GM12865 (cell line): ENCODE data around the gene HSPB7.
"Not testable (repeated sequence)": the region's sequence is repeated elsewhere in the genome, so short reads cannot be mapped to it uniquely, and the experiment has no call there.

Experiments used
- DNase-seq: peaks from one replicate; pipeline ENCODE4 v3.0.0; 2010; ENCODE audit warnings: low read depth
- H3K4me3 ChIP-seq: 2 replicates; pipeline ENCODE4 v1.5.1; 2011; ENCODE audit warnings: mild to moderate bottlenecking, low read depth, low read length, control low read depth
- TF ChIP-seq, protein P1 (sequence below): IDR thresholded peaks from 2 replicates; pipeline ENCODE4 v1.5.1; 2011; ENCODE audit warnings: low read length, control low read depth, low read depth, inconsistent platforms; ENCODE audit not compliant: insufficient read depth; ENCODE audit errors: missing control alignments

Gene HSPB7

DNA sequence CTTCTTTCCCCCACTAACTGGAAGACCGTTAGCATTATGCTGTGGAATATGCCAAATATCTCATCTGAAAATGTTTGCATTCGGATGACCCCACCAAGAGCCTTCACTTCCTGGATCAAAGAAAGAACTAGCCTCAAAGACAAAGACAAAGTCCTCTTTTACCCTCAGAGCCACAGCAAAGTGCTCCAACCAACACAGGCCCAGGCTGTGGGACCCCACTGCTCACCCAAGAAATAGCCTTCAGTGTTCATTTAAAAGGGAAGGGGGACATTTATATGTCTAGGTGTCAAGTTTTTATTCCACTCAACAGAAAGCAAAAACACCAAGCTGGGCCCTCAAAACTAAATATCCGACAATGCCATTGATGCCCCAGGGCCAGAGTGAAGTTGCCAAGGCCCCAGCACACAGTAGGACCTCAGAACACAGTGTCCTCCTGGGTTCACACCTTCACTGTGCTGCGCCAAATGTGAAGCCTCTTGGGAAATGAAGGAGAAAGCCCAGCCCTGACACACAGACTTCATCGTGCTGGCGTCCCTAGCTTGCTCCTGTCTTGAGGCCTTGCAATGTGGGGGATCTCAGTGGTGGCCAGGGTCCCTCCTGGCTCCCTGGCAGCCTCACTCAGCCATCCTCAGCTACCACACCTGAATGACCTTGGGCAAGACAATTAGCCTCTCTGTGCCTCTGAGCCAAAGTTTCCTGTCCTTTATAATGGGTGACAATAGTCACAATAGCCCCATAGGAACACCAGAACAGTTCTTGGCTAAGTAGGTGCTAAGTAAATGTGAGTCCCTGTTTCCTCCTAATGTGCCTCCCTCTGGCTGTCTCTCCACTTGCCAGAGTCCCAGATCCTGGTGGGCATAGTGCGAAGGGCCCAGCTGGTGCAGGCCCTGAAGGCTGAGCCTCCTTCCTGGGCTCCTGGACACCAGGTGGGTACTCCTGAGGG is 37.0 kb upstream of the HSPB7 start:
- TF ChIP-seq, protein P1, sequence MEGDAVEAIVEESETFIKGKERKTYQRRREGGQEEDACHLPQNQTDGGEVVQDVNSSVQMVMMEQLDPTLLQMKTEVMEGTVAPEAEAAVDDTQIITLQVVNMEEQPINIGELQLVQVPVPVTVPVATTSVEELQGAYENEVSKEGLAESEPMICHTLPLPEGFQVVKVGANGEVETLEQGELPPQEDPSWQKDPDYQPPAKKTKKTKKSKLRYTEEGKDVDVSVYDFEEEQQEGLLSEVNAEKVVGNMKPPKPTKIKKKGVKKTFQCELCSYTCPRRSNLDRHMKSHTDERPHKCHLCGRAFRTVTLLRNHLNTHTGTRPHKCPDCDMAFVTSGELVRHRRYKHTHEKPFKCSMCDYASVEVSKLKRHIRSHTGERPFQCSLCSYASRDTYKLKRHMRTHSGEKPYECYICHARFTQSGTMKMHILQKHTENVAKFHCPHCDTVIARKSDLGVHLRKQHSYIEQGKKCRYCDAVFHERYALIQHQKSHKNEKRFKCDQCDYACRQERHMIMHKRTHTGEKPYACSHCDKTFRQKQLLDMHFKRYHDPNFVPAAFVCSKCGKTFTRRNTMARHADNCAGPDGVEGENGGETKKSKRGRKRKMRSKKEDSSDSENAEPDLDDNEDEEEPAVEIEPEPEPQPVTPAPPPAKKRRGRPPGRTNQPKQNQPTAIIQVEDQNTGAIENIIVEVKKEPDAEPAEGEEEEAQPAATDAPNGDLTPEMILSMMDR, result no peak
- DNase-seq, result no peak

DNA sequence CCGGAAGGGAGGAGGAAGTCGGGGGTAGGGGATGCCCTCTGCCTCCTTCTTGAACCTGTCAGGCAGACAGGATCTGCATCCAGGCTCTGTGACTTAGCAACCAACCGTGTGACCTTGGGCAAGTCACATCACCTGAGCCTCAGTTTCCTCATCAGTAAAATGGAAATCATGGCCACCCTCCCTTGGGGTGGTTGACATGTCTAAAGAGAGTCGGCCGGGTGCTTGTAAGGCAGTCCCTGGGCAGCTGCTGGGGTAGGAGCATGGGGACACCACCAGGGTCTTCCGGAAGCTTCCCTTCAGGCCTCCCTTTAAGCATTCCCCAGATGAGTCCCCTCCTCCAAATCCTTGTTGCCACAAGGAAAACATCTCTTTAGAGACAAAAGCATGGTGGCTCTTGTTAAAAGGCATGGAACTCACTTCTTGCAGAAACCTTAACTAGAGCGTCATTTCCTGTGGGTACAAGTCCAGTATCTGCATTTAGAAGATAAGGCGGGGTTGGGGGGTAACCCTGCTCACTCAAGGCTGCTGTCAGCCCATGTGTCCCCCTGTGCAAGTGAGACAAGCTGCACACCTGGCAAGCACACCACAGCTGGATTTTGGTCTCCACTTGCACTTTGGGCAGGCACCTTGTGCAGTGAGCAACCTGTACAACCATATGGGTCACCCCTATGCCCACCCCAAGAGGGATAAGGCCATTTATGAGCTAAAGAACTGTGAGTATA is 36.1 kb upstream of the HSPB7 start:
- DNase-seq, result peak; percentile 38
- TF ChIP-seq, protein P1, result no peak

More for the DNA sequence above, 37.0 kb upstream of the HSPB7 start:
- no peak overlapping the region for H3K4me3 ChIP-seq

DNA sequence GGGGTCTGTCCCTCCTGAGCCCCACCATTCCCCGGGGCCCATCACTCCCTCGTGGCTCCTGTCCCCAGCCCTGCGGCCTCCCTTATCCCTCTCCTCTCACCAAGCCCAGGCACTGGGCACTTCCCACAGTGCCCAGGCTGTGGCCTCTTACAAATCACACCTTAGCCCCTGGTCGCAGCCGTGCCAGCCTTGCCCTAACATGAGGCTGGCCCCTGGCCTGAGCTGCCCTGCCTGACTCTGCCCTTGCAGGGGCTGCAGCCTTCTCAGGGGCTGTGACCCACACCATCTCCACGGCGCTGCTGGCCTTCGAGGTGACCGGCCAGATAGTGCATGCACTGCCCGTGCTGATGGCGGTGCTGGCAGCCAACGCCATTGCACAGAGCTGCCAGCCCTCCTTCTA is 34.1 kb upstream of the HSPB7 start:
- DNase-seq, H3K4me3 ChIP-seq: not testable (repeated sequence)

More for the DNA sequence above, 36.1 kb upstream of the HSPB7 start:
- no peak overlapping the region for H3K4me3 ChIP-seq

DNA sequence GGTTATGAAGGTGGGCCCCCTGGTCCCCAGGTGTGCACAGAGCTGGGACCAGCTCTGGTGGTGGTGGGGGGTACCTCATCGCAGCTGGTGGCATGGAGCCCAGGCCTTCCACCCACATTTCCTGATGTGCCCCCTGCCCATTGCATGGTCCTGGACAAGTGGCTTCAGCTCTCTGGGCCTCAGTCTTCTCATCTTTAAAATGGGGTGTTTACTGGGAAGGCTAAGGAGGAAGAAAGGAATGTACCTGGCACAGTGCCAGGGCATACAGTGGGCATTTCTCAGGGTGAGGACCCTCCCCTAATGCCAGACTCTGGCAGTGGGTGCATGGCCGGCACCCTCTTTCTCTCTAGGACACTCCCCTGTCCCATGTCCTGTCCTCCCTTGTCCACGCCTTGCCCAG is 33.2 kb upstream of the HSPB7 start:
- DNase-seq, result no peak
- no peak overlapping the region for H3K4me3 ChIP-seq
- TF ChIP-seq, protein P1, result no peak

DNA sequence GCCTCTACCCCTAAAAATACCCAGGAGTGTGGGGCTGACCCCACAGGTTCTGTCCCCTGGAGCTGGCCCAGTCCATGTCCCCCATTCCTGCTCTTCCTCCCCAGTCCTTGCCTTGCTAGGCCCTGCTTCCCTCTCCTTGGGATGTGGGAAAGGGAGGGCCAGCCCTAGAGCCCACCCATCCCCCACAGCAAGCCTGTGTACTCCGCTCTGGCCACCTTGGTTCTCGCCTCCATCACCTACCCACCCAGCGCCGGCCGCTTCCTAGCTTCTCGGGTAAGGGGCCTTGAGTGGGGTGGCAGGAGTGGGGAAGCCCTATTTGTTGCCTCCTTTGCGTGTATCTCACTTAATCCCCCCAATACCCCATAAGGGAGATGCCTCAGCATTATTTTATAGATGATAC is 32.5 kb upstream of the HSPB7 start:
- H3K4me3 ChIP-seq, result no peak overlapping the region
- DNase-seq, result no peak
- TF ChIP-seq, protein P1, result no peak

DNA sequence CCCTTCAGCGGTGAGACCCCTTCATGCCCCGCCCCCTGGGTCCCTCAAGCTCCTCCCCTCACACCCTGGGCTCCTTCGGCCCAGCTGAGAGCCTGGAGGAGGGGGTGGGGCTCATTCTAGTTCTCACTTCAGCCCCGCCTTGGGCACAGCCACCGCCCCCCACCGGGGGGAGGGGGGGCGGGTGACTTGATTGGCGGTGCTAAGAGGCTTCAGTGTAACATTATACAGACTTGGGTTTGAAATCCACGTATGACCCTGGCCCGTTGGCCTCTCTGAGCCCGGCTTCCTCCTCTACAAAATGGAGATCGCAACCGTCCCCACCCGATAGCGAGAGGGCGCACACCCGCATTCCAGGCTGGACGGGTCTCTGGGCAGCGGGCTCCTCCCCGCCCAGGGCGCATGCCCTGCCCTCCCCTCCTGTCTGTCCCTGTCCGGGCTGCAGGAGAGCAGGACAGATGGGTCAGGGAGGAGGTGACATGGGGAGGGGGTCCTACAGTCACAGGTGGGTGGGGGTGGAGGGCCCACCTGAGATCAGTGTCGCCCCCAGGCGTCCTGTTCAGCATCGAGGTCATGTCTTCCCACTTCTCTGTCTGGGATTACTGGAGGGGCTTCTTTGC is 30.8 kb upstream of the HSPB7 start:
- no peak overlapping the region for H3K4me3 ChIP-seq
- no peak for DNase-seq
- TF ChIP-seq, protein P1, result no peak
